Ovary (tissue), 3 donors: ENCODE measurements around the gene MYH9.

Experiments
- EP300 ChIP-seq: sonication (generic); formaldehyde crosslinking; IDR thresholded peaks from one replicate; pipeline ENCODE4 v1.6.1; 2017; ENCODE audit warnings: antibody characterized with exemption
- POLR2A ChIP-seq: fragments of 450-650 bp; IDR thresholded peaks from one replicate; pipeline ENCODE4 v1.6.1; 2017; ENCODE audit warnings: antibody characterized with exemption, mild to moderate bottlenecking, moderate library complexity
- TF ChIP-seq, protein P1 (sequence below), 3 donors: fragments of 450-650 bp in 2 of 3; fragments of 200-600 bp in 1 of 3; IDR thresholded peaks; one replicate each; pipeline versions ENCODE4 v1.5.1 to v1.8.0; 2016 to 2022; ENCODE audit warnings: antibody characterized with exemption in 3 of 3, mild to moderate bottlenecking in 1 of 3
- donor health status: DM: no; HTN: no; CAD: no.

DNA sequence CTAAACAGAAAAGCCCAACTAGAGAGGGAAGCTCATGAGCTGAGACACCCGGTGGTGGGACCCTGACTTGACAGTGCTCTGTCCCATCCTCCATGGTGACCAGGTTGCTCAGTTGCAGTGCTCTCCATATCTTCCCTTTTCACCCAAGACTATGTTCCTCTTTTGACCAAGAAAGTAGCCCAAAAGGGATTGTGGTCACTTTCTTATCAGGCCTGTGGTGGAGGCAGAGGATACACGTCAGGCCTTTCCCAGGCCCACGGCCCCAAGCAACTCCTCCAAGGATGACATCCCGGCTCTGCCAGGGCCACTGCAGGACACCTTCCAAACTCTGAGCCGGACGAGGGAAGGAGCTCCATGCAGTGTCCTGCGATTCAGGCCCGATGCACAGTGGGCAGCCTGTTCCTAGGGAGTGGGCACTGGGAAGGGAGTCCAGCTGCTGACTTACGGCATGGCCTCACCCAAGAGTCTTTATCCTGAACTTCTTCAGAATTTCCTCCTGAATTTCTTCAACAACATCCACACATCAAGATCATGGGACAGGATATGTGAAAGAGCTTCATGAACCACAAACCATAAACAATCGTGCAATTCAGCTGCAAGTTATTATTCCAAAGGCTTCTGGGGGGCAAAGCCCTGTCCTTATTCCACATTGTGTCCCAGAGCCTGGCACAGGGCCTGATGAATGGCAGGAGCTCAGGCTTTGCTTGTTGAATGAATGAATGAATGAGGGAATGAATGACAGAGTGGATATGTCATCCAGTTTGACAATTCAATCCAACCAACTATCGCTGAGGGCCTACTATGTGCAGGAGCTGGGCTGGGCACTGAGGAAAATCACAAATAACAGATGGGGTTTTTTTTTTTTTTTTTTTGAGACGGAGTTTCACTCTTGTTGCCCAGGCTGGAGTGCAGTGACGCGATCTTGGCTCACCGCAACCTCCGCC lies 36.0 kb upstream of the MYH9 start:
- TF ChIP-seq, protein P1, sequence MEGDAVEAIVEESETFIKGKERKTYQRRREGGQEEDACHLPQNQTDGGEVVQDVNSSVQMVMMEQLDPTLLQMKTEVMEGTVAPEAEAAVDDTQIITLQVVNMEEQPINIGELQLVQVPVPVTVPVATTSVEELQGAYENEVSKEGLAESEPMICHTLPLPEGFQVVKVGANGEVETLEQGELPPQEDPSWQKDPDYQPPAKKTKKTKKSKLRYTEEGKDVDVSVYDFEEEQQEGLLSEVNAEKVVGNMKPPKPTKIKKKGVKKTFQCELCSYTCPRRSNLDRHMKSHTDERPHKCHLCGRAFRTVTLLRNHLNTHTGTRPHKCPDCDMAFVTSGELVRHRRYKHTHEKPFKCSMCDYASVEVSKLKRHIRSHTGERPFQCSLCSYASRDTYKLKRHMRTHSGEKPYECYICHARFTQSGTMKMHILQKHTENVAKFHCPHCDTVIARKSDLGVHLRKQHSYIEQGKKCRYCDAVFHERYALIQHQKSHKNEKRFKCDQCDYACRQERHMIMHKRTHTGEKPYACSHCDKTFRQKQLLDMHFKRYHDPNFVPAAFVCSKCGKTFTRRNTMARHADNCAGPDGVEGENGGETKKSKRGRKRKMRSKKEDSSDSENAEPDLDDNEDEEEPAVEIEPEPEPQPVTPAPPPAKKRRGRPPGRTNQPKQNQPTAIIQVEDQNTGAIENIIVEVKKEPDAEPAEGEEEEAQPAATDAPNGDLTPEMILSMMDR (IDR thresholded peaks at IDR 0.05) = no peak
- TF ChIP-seq POLR2A (no peak), EP300 (no peak)
